Immature natural killer cell (primary cell): ENCODE measurements around the gene RALGAPA2. TPM values are rescaled to one million over a fixed set of nuclear protein-coding genes. Genes with fewer than 3 reads are reported as not detected.

Source experiments
- DNase-seq, 3 donors: peaks; one replicate each; pipeline ENCODE4 v3.0.0; 2022; ENCODE audit warnings: mixed read lengths in 1 of 3
- H3K27ac Mint-ChIP-seq, 6 donors: one replicate each; pipeline ENCODE4 v1.8.0; 2020; ENCODE audit warnings: mixed read lengths in 6 of 6, mild to moderate bottlenecking in 5 of 6, inconsistent platforms in 4 of 6, moderate library complexity in 3 of 6
- H3K27me3 Mint-ChIP-seq, 3 donors: one replicate each; pipeline ENCODE4 v1.8.0; 2020 to 2021; ENCODE audit warnings: low read depth in 3 of 3, mild to moderate bottlenecking in 3 of 3, mixed read lengths in 3 of 3, moderate library complexity in 3 of 3, inconsistent platforms in 1 of 3
- H3K36me3 Mint-ChIP-seq, 3 donors: one replicate each; pipeline ENCODE4 v1.8.0; 2020; ENCODE audit warnings: mixed read lengths in 3 of 3, inconsistent platforms in 2 of 3, mild to moderate bottlenecking in 2 of 3
- H3K4me1 Mint-ChIP-seq, 2 donors: one replicate each; pipeline ENCODE4 v1.8.0; 2020; ENCODE audit warnings: inconsistent platforms in 2 of 2, mild to moderate bottlenecking in 2 of 2, mixed read lengths in 2 of 2, moderate library complexity in 1 of 2
- H3K4me3 Mint-ChIP-seq, 5 donors: one replicate each; pipeline ENCODE4 v1.8.0; 2020; ENCODE audit warnings: mild to moderate bottlenecking in 5 of 5, mixed read lengths in 5 of 5, inconsistent platforms in 3 of 5, moderate library complexity in 3 of 5
- H3K9me3 Mint-ChIP-seq, 6 donors: one replicate each; pipeline ENCODE4 v1.8.0; 2020; ENCODE audit warnings: mild to moderate bottlenecking in 6 of 6, mixed read lengths in 6 of 6, inconsistent platforms in 4 of 6, moderate library complexity in 3 of 6
- polyA plus RNA-seq, 3 donors: library from polyadenylated mRNA; unstranded; fragments of 300-500 nt; fragmentation: Illumina TruSeq; gene quantifications; one replicate each; pipeline ENCODE4 v1.2.3, GENCODE V29; 2021

RALGAPA2 gene
- polyA plus RNA-seq, 3 donors from 2014 or later: 2.2 to 5.7 (median 2.3) TPM

DNA sequence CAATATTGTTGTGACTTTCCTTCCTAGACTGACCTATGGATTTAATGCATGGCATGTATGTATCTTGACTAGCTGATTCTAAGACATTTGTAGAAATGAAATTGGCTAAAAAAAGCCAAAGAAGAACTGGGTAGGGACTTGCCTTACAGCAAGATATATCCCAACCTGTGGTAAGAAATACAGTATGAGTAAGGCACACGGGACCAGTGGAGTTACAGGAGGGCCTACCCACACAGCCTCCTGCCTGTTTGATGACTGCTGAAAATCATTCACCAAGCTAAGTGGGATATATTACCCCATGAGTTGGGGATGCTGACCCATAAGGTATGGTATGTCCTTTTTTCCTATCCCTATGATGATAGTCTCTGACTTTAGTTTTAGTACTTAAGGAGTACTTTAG, 232.3 kb downstream of the RALGAPA2 start:
- Mint-ChIP-seq H3K36me3 (peaks cover 0 to 32% (median 18%) of the 10 kb centered on the region in 3 donors), H3K4me3 (no peak overlapping the region), H3K9me3 (no peaks in the 10 kb centered on the region), H3K27ac (no peak overlapping the region), H3K4me1 (no peaks in the 10 kb centered on the region), H3K27me3 (no peaks in the 10 kb centered on the region)
- no peak for DNase-seq

DNA sequence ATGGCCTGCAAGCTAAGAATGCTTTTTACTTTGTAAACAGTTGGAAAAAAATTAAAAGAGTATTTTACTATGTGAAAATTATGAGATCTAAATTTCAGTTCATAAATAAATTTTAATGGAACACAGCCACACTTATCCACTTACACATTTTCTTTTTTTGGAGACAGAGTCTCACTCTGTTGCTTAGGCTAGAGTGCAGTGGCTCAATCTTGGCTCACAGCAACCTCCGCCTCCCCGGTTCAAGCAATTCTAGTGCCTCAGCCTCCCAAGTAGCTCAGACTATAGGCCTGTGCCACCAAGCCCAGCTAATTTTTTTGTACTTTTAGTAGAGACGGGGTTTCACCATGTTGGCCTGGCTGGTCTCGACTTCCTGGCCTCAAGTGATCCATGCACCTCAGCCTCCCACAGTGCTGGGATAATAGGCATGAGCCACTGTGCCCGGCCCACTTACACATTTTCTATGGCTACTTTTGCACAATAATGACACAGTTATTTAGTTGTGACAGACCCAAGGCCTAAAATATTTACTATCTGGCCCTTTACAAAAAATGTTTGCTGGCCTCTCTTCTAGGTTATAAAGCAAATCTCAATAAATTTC, 234.9 kb downstream of the RALGAPA2 start:
- Mint-ChIP-seq H3K9me3 (no peaks in the 10 kb centered on the region), H3K36me3 (peaks cover 0 to 34% (median 20%) of the 10 kb centered on the region in 3 donors), H3K4me3 (no peak overlapping the region), H3K4me1 (no peaks in the 10 kb centered on the region), H3K27me3 (no peaks in the 10 kb centered on the region), H3K27ac (no peak overlapping the region)
- no peak for DNase-seq

DNA sequence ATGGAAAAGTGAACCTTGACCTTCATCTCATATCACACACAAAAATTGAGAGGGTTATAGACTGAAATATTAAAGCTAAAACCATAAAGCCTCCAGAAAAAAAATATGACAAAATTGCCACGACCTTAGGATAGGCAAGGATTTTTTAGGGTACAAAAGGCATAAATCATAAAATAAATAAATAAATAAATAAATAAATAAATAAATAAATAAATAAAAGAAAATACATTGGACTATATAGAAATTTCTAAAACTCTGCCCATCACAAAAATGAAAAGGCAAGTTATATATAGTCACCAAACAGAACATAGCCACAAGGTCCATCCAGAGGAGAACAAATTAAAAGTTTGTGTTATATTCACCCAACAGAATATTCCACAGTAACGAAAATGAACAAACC, 235.9 kb downstream of the RALGAPA2 start:
- no peak overlapping the region for H3K27ac Mint-ChIP-seq
- H3K27me3 Mint-ChIP-seq: no peaks in the 10 kb centered on the region
- peaks cover 8 to 39% (median 24%) of the 10 kb centered on the region in 3 donors for H3K36me3 Mint-ChIP-seq
- no peaks in the 10 kb centered on the region for H3K9me3 Mint-ChIP-seq
- H3K4me1 Mint-ChIP-seq: no peaks in the 10 kb centered on the region
- no peak overlapping the region for H3K4me3 Mint-ChIP-seq
- DNase-seq: no peak

DNA sequence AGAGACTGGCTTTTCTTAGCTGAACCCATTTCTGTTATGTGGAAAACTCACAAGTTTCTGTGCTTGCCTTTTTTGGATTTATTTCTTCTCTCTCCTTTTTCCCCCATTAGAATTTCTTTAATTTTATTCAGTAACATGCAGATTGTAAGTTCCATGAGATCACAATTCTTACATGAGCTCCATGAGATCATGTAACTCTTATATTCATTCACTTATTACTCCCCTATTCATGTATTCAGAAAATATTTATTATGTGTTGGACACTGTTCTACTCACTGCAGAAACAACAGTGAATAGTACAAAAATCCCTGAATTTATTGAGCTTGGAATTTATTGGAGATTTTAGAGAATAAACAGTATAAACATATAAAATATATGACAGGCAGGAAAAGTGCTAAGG, 238.8 kb downstream of the RALGAPA2 start:
- H3K4me3 Mint-ChIP-seq: no peak overlapping the region
- no peaks in the 10 kb centered on the region for H3K27me3 Mint-ChIP-seq
- H3K27ac Mint-ChIP-seq: no peak overlapping the region
- no peaks in the 10 kb centered on the region for H3K9me3 Mint-ChIP-seq
- H3K36me3 Mint-ChIP-seq: peaks cover 17 to 37% (median 32%) of the 10 kb centered on the region in 3 donors
- H3K4me1 Mint-ChIP-seq: no peaks in the 10 kb centered on the region
- no peak for DNase-seq

DNA sequence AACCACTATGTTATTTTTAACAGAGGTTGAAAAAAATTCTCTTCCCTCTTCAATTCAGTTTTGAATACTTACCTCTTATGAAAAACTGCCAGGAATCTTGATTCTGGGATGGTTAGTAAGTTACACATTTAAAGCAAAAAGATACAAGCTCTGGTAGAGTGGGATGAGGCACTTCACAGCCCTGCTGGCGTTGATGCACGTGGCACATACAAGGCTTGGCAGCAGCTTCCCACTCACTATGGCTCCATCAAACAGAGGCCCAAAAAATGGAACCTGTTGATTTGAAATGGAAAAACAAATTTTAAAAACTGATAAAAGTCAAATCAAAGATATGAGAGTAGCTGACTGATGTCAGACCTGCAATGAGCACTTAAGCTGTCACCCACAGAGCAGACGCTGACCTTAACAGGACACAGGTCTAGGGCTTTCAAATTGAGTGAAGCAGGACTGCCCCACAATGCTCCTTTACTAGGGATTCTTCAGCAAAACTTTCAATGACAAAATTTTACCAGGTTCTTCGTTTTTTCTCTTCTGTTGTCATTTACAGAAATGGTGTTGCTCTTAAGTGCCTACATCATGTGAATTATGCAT, 239.7 kb downstream of the RALGAPA2 start:
- Mint-ChIP-seq H3K27me3 (no peaks in the 10 kb centered on the region), H3K27ac (no peak overlapping the region), H3K4me1 (no peaks in the 10 kb centered on the region), H3K9me3 (no peaks in the 10 kb centered on the region), H3K4me3 (no peak overlapping the region), H3K36me3 (peaks cover 26 to 43% (median 31%) of the 10 kb centered on the region in 3 donors)
- DNase-seq: no peak

DNA sequence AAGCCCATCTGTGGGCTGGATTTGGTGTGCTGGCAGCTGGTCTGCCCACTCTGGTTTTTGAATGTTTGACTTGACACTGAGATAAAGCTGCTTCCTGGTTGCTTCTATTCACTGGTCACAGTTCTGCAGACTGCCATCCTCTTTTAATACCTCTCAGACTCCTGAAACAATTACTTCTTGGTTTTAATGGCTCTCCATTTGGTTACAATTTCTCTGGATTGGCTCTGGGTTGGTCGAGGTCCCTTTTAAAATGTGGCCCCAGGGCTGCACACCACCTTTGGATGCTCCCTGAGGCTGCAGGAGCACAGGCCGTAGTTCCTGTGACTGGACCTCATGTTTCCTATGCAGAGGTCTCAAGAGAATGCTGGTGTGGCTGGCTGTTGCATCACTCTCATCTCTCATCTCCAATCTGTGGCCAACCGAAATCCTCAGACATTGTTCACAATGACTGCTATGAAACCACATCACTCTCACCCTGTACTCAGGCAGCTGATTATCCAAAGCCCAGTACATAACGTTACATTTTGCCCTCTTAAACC, 246.0 kb downstream of the RALGAPA2 start:
- peaks cover 8 to 15% of the 10 kb centered on the region in 2 donors for H3K4me1 Mint-ChIP-seq
- no peak overlapping the region for H3K4me3 Mint-ChIP-seq
- no peaks in the 10 kb centered on the region for H3K9me3 Mint-ChIP-seq
- H3K27me3 Mint-ChIP-seq: no peaks in the 10 kb centered on the region
- peak in 2 of 3 donors; percentile 6 to 9 for DNase-seq
- peak overlapping the region in 5 of 6 donors; percentile 6 to 62 (median 42) for H3K27ac Mint-ChIP-seq
- peaks cover 15 to 20% (median 17%) of the 10 kb centered on the region in 3 donors for H3K36me3 Mint-ChIP-seq

DNA sequence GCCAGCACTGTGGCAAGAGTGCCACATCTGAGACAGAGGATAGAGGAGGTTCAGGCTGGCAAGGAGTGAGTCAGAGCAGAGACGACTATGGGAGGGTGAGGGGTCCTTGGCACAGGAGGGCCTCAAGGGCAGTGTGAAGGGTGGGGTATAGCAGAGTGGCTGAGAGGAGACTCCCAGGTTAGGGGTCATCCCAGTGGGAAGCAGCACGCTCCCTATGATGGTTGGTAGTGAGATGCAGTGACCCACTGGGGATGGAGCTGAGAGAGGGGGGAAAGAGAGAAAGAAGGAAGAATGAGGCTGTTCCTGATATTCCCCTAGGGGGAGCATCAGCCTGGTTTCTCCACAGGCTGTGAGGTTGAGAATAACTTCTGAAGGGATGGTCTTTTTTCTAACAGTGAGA, 247.2 kb downstream of the RALGAPA2 start:
- no peaks in the 10 kb centered on the region for H3K9me3 Mint-ChIP-seq
- no peaks in the 10 kb centered on the region for H3K27me3 Mint-ChIP-seq
- no peak overlapping the region for H3K4me3 Mint-ChIP-seq
- H3K36me3 Mint-ChIP-seq: peaks cover 13 to 18% (median 15%) of the 10 kb centered on the region in 3 donors
- H3K4me1 Mint-ChIP-seq: peaks cover 8 to 15% of the 10 kb centered on the region in 2 donors
- no peak for DNase-seq
- no peak overlapping the region for H3K27ac Mint-ChIP-seq

DNA sequence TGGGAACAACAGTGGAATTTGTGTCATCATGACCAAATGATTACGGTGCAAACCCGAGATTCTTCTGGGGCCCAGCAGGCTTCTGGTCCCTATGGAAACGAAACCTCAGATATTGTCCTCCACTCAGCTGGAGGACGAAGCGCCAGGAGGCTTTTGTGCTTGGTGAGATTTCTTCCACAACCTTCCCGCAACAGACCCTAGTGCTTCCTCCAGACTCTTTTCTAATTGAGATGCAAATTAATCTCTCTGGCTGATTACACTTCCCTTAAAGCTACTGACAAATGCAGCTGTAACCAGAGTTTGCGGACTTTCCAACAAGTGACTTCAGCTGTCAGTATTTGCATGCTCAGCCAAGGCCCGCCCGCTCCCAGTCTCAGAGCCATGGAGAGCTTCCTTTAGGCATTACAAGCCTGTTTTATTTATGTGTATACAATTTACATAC, 248.5 kb downstream of the RALGAPA2 start:
- no peak overlapping the region for H3K4me3 Mint-ChIP-seq

DNA sequence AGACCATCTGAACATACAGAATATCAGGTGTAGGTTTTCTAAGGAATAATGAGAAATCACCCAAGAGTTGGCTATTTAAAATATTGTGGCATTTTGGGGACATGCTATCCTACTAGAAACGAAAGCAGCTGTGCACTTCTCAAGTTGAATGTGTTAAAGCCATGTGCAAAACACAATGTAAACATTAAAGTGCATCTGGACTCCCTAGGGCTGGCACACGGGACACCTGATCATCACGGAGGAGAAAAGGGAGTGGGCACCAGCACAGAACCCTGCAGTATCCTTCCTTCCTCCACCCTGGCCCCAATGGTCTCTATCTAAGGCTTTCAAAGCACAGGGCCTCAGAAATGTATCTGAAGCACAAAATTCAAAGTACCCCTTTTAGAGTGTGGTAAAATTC, 250.3 kb downstream of the RALGAPA2 start:
- peaks cover 0 to 9% (median 4%) of the 10 kb centered on the region in 3 donors for H3K36me3 Mint-ChIP-seq

More for the DNA sequence above, 248.5 kb downstream of the RALGAPA2 start:
- DNase-seq: no peak
- Mint-ChIP-seq H3K4me1 (peaks cover 8 to 15% of the 10 kb centered on the region in 2 donors), H3K27ac (no peak overlapping the region), H3K36me3 (peaks cover 9 to 15% (median 12%) of the 10 kb centered on the region in 3 donors), H3K9me3 (no peaks in the 10 kb centered on the region), H3K27me3 (no peaks in the 10 kb centered on the region)

DNA sequence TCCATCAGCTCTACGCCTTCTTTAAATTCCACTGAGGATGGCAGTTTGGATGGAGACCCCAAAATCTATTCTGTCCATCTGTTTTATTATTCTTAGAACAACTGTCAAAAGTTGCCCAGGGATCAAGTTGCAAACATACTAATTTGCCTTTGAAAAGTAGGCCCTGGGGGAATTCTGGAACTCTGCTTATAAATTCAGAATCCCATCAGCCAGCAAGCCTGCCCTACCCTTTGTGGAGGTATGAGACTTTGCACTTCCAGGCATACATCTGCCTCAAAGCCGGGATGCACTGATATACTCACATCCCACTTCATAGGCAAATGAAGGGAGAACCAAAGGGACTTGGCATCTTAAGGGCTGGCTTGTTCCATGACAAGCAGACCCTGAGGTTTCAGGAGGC, 250.9 kb downstream of the RALGAPA2 start:
- no peaks in the 10 kb centered on the region for H3K9me3 Mint-ChIP-seq
- no peak overlapping the region for H3K4me3 Mint-ChIP-seq
- no peak overlapping the region for H3K27ac Mint-ChIP-seq

More for the DNA sequence above, 250.3 kb downstream of the RALGAPA2 start:
- no peak for DNase-seq
- Mint-ChIP-seq H3K9me3 (no peaks in the 10 kb centered on the region), H3K4me3 (no peak overlapping the region), H3K4me1 (peaks cover 8 to 11% of the 10 kb centered on the region in 2 donors), H3K27me3 (peaks cover 0 to 2% (median 0%) of the 10 kb centered on the region in 3 donors), H3K27ac (no peak overlapping the region)

DNA sequence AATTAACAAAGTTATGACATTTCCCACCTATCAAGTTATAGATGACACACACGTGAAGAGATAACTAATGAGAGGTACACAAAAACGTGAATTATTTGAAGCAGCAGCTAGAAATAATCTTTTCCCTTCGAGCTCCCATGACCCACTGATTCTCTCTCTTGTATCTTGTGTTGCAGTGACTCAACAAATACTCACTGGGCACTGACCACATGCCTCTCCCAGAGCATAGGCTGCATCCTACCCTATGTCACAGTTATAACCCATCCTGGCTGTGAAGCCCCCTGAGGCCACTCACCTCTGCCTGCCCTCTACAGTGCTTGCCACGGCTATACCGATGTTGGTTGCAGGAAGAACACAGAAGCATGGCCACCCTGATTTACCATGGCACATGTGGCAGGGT, 252.7 kb downstream of the RALGAPA2 start:
- Mint-ChIP-seq H3K36me3 (peaks cover 0 to 18% (median 0%) of the 10 kb centered on the region in 3 donors), H3K4me3 (no peak overlapping the region), H3K4me1 (no peaks in the 10 kb centered on the region), H3K9me3 (no peaks in the 10 kb centered on the region), H3K27me3 (peaks cover 0 to 2% (median 0%) of the 10 kb centered on the region in 3 donors), H3K27ac (no peak overlapping the region)
- DNase-seq: no peak

More for the DNA sequence above, 250.9 kb downstream of the RALGAPA2 start:
- Mint-ChIP-seq H3K36me3 (peaks cover 0 to 13% (median 2%) of the 10 kb centered on the region in 3 donors), H3K4me1 (peaks cover 3 to 4% of the 10 kb centered on the region in 2 donors), H3K27me3 (peaks cover 0 to 2% (median 0%) of the 10 kb centered on the region in 3 donors)
- DNase-seq: no peak

DNA sequence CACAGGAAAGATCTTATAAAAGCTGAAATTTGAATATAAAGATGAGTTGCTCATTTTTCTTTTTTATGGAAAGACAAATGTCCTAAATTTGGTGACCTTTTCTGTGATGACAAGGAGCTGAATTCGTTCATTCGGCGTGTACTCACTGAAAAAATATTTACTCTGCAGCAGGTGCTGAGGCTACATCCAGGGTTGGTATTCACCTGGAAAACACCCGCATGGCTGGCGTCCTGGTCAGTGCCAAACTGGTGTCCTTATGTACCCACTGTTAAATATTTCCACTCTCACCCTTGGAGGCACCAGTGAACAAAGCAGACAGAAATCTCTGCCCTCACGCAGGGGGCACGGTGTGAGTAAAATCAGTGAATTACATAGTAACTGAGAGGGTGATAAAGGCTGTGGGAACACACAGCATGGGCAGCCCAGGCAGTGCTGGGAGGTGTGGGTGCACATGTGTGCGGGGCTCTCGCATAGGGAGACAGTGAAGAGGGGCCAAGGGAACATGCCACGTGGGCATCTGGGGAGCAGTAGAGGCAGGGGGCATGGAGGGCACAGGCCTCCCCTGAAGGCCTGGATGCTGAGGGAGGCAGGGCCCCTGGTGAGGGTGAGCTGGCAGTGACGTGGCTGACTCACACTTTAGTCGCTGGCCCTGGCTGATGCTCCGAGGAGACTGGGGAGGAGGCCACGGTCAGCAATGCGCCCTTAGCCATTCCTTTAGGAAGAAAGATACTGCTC, 254.9 kb downstream of the RALGAPA2 start:
- no peak overlapping the region for H3K4me3 Mint-ChIP-seq
- H3K27ac Mint-ChIP-seq: no peak overlapping the region
- H3K36me3 Mint-ChIP-seq: peaks cover 0 to 15% (median 0%) of the 10 kb centered on the region in 3 donors
- no peak for DNase-seq
- peaks cover 10 to 13% of the 10 kb centered on the region in 2 donors for H3K4me1 Mint-ChIP-seq
- H3K9me3 Mint-ChIP-seq: no peaks in the 10 kb centered on the region
- H3K27me3 Mint-ChIP-seq: peaks cover 0 to 3% (median 0%) of the 10 kb centered on the region in 3 donors

DNA sequence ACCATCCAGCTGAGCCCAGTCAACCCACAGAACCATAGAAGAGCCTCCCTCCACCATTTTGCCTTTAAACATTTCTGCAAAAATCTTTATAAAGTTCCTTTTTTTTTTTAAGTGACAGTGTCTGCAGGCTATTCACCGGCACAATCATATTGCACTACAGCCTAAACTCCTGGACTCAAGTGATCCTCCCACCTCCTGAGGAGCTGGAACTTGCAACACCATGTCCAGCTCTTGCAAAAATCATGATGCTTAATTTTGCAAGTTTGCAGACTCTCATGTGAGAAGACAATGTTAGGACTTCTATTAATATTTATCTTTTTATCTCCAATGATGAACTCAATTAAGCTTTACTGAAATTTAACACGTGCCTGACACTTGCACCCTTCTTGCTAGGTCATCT, 255.7 kb downstream of the RALGAPA2 start:
- no peaks in the 10 kb centered on the region for H3K9me3 Mint-ChIP-seq
- DNase-seq: no peak
- H3K4me1 Mint-ChIP-seq: peaks cover 17 to 21% of the 10 kb centered on the region in 2 donors
- peaks cover 0 to 15% (median 0%) of the 10 kb centered on the region in 3 donors for H3K36me3 Mint-ChIP-seq
- H3K4me3 Mint-ChIP-seq: no peak overlapping the region
- H3K27ac Mint-ChIP-seq: no peak overlapping the region
- peaks cover 0 to 6% (median 0%) of the 10 kb centered on the region in 3 donors for H3K27me3 Mint-ChIP-seq

DNA sequence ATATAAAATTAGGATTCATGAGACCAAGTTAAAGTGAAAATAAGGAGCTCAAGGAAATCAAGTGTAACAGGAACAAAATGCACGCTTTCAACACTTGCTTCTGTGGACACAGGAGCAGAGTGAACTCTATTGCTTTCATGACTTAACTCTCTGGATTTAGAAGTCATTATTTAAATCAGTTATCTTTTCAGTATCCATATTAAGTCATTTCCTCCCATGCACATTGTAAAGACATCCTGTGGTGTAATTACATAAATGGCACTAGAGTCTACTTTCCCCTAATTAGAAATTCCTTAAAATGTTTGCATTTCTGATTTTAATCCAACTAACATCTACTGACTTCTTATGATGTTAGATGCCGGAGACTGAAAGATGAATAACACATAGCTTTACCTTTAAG, 256.5 kb downstream of the RALGAPA2 start:
- Mint-ChIP-seq H3K36me3 (peaks cover 0 to 15% (median 0%) of the 10 kb centered on the region in 3 donors), H3K27me3 (peaks cover 0 to 6% (median 0%) of the 10 kb centered on the region in 3 donors), H3K4me3 (no peak overlapping the region), H3K4me1 (peaks cover 17 to 22% of the 10 kb centered on the region in 2 donors), H3K27ac (no peak overlapping the region), H3K9me3 (no peaks in the 10 kb centered on the region)
- DNase-seq: no peak
